ENCODE results near the gene AP2A1.

GRCh38 chr19:49786376-49786820 is 19.6 kb downstream of the AP2A1 start:
- TF ChIP-seq CSRNP3 (CRISPR knock-in tag; IDR thresholded peaks at IDR 0.05) (no peak), CSDC2 (CRISPR knock-in tag; IDR thresholded peaks at IDR 0.05) (no peak), ZNF565 (CRISPR knock-in tag; conservative IDR thresholded peaks at IDR 0.05; ENCODE audit: low read depth) (no peak), OSR1 (CRISPR knock-in tag; IDR thresholded peaks at IDR 0.05) (no peak)

Measured in SK-N-SH treated with all-trans-retinoic acid at 6 μM for 48 hours (cell line).